HepG2 (cell line): ENCODE data around the gene IFT80. TPM values are rescaled to one million over a fixed set of nuclear protein-coding genes. Genes with fewer than 3 reads are reported as not detected.

Source experiments
- ATAC-seq: fragments of 200-7000 bp; cut with Tn5 transposase; 3 replicates; pipeline ENCODE4 v1.9.1; 2020; ENCODE audit warnings: mild to moderate bottlenecking, moderate library complexity
- BruUV-seq: library from RNA; stranded (reverse); fragments of 400-500 nt; replicated peaks from 2 replicates; lab custom pipeline; 2021; lab: Mats Ljungman, UMichigan
- CTCF ChIA-PET: fragments of 300-600 bp; formaldehyde crosslinking; extraction: SDS; loops from one replicate; lab custom pipeline; 2021; ENCODE audit warnings: low total read pairs, inconsistent platforms, low intra/inter-chr PET ratio; lab: Yijun Ruan, JAX
- POLR2A ChIA-PET: fragments of 350-600 bp; sonication (Branson Sonifier 250); formaldehyde crosslinking; loops from one replicate; lab custom pipeline; 2020; ENCODE audit warnings: antibody characterized with exemption, inconsistent platforms; lab: Yijun Ruan, JAX
- DNase-seq: peaks from one replicate; pipeline ENCODE4 v3.0.0-alpha.2; 2015; ENCODE audit warnings: low spot score
- FAIRE-seq: peaks from 3 replicates; lab custom pipeline; 2011; peaks lifted over from hg19 to GRCh38; lab: Jason Lieb, UNC
- H2AFZ ChIP-seq: one replicate; pipeline ENCODE4 v1.6.1; 2011; ENCODE audit warnings: low read length, inconsistent platforms
- H3K27ac ChIP-seq: fragments of 300-600 bp; 3 replicates; pipeline ENCODE4 v1.8.0; 2011; ENCODE audit warnings: mixed run types, mild to moderate bottlenecking, mixed read lengths, low read length, inconsistent platforms; ENCODE audit not compliant: insufficient read depth; ENCODE audit errors: extremely low read length
- H3K27me3 ChIP-seq, 2 experiments: fragments of 200-600 bp in 1 of 2; 2 replicates in 1 of 2; 3 replicates in 1 of 2; pipeline versions ENCODE4 v1.6.0 to v1.8.0; 2011; ENCODE audit warnings: low read length in 2 of 2, mild to moderate bottlenecking in 2 of 2, moderate library complexity in 2 of 2, inconsistent platforms in 1 of 2; ENCODE audit not compliant: insufficient read depth in 2 of 2, control insufficient read depth in 1 of 2
- H3K36me3 ChIP-seq, 2 experiments: fragments of 200-600 bp in 1 of 2; replicated peaks in 1 of 2; 2 replicates in 1 of 2; 3 replicates in 1 of 2; pipeline versions ENCODE4 v1.5.1 to v1.8.0; 2011; ENCODE audit warnings: low read length in 2 of 2, inconsistent platforms in 1 of 2; ENCODE audit not compliant: insufficient read depth in 2 of 2, control insufficient read depth in 1 of 2
- H3K4me1 ChIP-seq: 2 replicates; pipeline ENCODE4 v1.5.1; 2012; ENCODE audit warnings: low read length, inconsistent platforms; ENCODE audit not compliant: insufficient read depth
- H3K4me2 ChIP-seq: 2 replicates; pipeline ENCODE4 v1.6.0; 2011; ENCODE audit warnings: low read depth, low read length, inconsistent platforms
- H3K4me3 ChIP-seq, 3 experiments: fragments of 200-600 bp in 1 of 3; sonication (generic), shearing (Covaris generic) in 1 of 3; replicated peaks in 1 of 3; 2 replicates each; pipeline ENCODE4 v1.5.1; 2011 to 2016; ENCODE audit warnings: low read length in 3 of 3, inconsistent platforms in 2 of 3, low read depth in 2 of 3, mild to moderate bottlenecking in 2 of 3, control low read depth in 1 of 3, mixed read lengths in 1 of 3; ENCODE audit not compliant: insufficient read depth in 1 of 3
- H3K79me2 ChIP-seq: one replicate; pipeline ENCODE4 v1.6.1; 2011; ENCODE audit warnings: low read length, inconsistent platforms; ENCODE audit not compliant: insufficient read depth
- H3K9ac ChIP-seq: 2 replicates; pipeline ENCODE4 v1.6.0; 2011; ENCODE audit warnings: mild to moderate bottlenecking, low read depth, low read length, inconsistent platforms; ENCODE audit not compliant: insufficient read depth
- H3K9me3 ChIP-seq: 2 replicates; pipeline ENCODE4 v1.5.1; 2012; ENCODE audit warnings: mild to moderate bottlenecking, low read length
- H4K20me1 ChIP-seq: 2 replicates; pipeline ENCODE4 v1.6.0; 2011; ENCODE audit warnings: inconsistent platforms, mild to moderate bottlenecking, low read length, moderate library complexity; ENCODE audit not compliant: insufficient read depth
- ARID2 ChIP-seq: sonication (generic); formaldehyde crosslinking; IDR thresholded peaks from 2 replicates; pipeline ENCODE4 v1.8.1; 2022; ENCODE audit warnings: mild to moderate bottlenecking, missing genetic modification reagents, borderline replicate concordance
- ESRRA ChIP-seq: sonication (generic); formaldehyde crosslinking; IDR thresholded peaks from 2 replicates; pipeline ENCODE4 v1.5.1; 2020; ENCODE audit warnings: mild to moderate bottlenecking, low read depth, missing genetic modification reagents
- HMG20A ChIP-seq: IDR thresholded peaks from 2 replicates; pipeline ENCODE4 v1.6.1; 2016; ENCODE audit warnings: borderline replicate concordance
- MEF2D ChIP-seq: sonication (generic); formaldehyde crosslinking; IDR thresholded peaks from 2 replicates; pipeline ENCODE4 v1.5.1; 2020; ENCODE audit warnings: mild to moderate bottlenecking, missing genetic modification reagents
- YY1 ChIP-seq: IDR thresholded peaks from 2 replicates; pipeline ENCODE4 v1.6.1; 2011; ENCODE audit warnings: low read length, low read depth, moderate library complexity, mild to moderate bottlenecking; ENCODE audit not compliant: insufficient read depth, insufficient replicate concordance
- ZNF10 ChIP-seq: sonication (generic); formaldehyde crosslinking; IDR thresholded peaks from 2 replicates; pipeline ENCODE4 v1.4.0; 2020; ENCODE audit warnings: mild to moderate bottlenecking, low read depth, missing genetic modification reagents, borderline replicate concordance
- ZNF33B ChIP-seq: sonication (generic); formaldehyde crosslinking; IDR thresholded peaks from 2 replicates; pipeline ENCODE4 v1.5.1; 2020; ENCODE audit warnings: mild to moderate bottlenecking, missing genetic modification reagents
- ZNF354B ChIP-seq: sonication (generic); formaldehyde crosslinking; IDR thresholded peaks from 2 replicates; pipeline ENCODE4 v1.8.0; 2022; ENCODE audit warnings: mild to moderate bottlenecking, missing genetic modification reagents
- ZNF660 ChIP-seq: sonication (generic); formaldehyde crosslinking; IDR thresholded peaks from 2 replicates; pipeline ENCODE4 v1.5.1; 2020; ENCODE audit warnings: mild to moderate bottlenecking, low read depth, missing genetic modification reagents, borderline replicate concordance
- ZNF772 ChIP-seq: sonication (generic); formaldehyde crosslinking; IDR thresholded peaks from 2 replicates; pipeline ENCODE4 v1.5.0; 2020; ENCODE audit warnings: mild to moderate bottlenecking, missing genetic modification reagents
- ZNF788 ChIP-seq: sonication (generic); formaldehyde crosslinking; IDR thresholded peaks from 2 replicates; pipeline ENCODE4 v1.5.0; 2020; ENCODE audit warnings: mild to moderate bottlenecking, missing genetic modification reagents, borderline replicate concordance
- ZSCAN21 ChIP-seq: sonication (generic); formaldehyde crosslinking; IDR thresholded peaks from 2 replicates; pipeline ENCODE4 v1.8.0; 2022; ENCODE audit warnings: mild to moderate bottlenecking, missing genetic modification reagents, moderate library complexity, borderline replicate concordance
- WGBS: methylation state at CpG from one replicate; pipeline ENCODE4 v1.1.6; 2017; ENCODE audit warnings: low lambda C conversion rate; 5-methylcytosine and 5-hydroxymethylcytosine counted together
- in situ Hi-C: cut with HindIII; loops from 2 replicates; pipeline ENCODE4 v1.10.0; 2017; ENCODE audit warnings: low pct_unique_long_range_greater_than_20kb; ENCODE audit not compliant: extremely low pct_ligation_motif_present
- intact Hi-C: fragments of 100-400 bp; cut with micrococcal nuclease; formaldehyde crosslinking; loops from one replicate; pipeline ENCODE4 v1.10.0; 2022; ENCODE audit not compliant: unreplicated experiment
- polyA plus RNA-seq, 8 experiments: library from polyadenylated mRNA; depleted of rRNA in 3 of 8; stranded (reverse) in 7 of 8; unstranded in 1 of 8; fragments of >200 nt; fragmentation: Illumina TruSeq in 4 of 8; extraction: Trizol in 4 of 8; gene quantifications; 2 replicates each; pipeline versions ENCODE4 v1.2.1 to v1.2.3, GENCODE V29; 2011 to 2016; ENCODE audit warnings: low read depth in 4 of 8, missing spikeins in 1 of 8, mixed read lengths in 1 of 8; ENCODE audit not compliant: insufficient read depth in 1 of 8
- total RNA-seq, 5 experiments: library from RNA; depleted of rRNA; stranded (reverse); fragments of >200 nt; fragmentation: Illumina TruSeq; extraction: Trizol; gene quantifications; 2 replicates each; pipeline ENCODE4 v1.2.3, GENCODE V29; 2016; ENCODE audit warnings: low read depth in 1 of 5
- TF ChIP-seq, protein P1 (sequence below): sonication (generic); formaldehyde crosslinking; IDR thresholded peaks from 2 replicates; pipeline ENCODE4 v1.4.0; 2020; ENCODE audit warnings: missing genetic modification reagents, borderline replicate concordance
- TF ChIP-seq, protein P2 (sequence below): sonication (generic); formaldehyde crosslinking; IDR thresholded peaks from 2 replicates; pipeline ENCODE4 v1.4.0; 2020; ENCODE audit warnings: mild to moderate bottlenecking, missing genetic modification reagents, borderline replicate concordance
- TF ChIP-seq, protein P3 (sequence below): sonication (generic); formaldehyde crosslinking; IDR thresholded peaks from 2 replicates; pipeline ENCODE4 v1.5.0; 2020; ENCODE audit warnings: missing genetic modification reagents, mild to moderate bottlenecking, borderline replicate concordance

The IFT80 gene
- total and polyA plus RNA-seq, 2 of the 13 experiments (the other 11 are each of a cell fraction or from before 2014, with no cell fraction given): 11.4 to 15.7 TPM

DNA sequence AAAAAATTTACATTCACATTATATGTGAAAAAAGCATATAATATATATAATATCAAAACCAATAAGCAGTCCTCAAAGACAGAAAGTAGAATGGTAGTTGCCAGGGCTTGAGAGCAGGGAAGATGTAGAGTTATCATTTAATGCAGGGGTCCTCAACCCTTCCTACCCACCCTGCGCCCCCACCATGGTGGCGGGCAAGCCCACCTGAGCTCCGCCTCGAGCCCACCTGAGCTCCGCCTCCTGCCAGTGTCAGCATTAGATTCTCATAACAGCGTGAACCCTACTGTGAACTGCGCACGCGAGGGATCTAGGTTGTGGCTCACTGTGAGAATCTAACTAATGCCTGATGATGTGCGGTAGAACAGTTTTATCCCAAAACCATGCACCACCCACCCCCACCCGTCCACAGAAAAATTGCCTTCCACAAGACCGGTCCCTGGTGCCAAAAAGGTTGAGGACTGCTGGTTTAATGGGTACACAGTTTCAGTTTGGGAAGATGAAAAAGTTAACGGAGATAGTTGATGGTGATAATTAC is 47.6 kb upstream of the IFT80 start:
- Histone ChIP-seq H3K9me3 (no peaks in the 10 kb centered on the region), H3K27ac (no peak overlapping the region), H3K4me1 (0 out of 2 replicates have a peak, but pooled peaks cover 11% of the 10 kb centered on the region), H3K4me2 (no peak overlapping the region), H2AFZ (no peak overlapping the region), H3K4me3 (no peak overlapping the region), H4K20me1 (no peaks in the 10 kb centered on the region), H3K79me2 (no peaks in the 10 kb centered on the region), H3K27me3 (no peaks in the 10 kb centered on the region; a peak in 2 of 5 replicates), H3K9ac (no peak overlapping the region), H3K36me3 (no peaks in the 10 kb centered on the region)
- FAIRE-seq (no peak), ATAC-seq (no peak), DNase-seq (no peak)
- in situ Hi-C loops (no loop called here), intact Hi-C loops (no loop called here)
- WGBS: 60% methylated on average over 13 of the region's 13 CpGs
- CTCF ChIA-PET: no interaction called here
- POLR2A ChIA-PET: no interaction called here
- no TSS peak for BruUV-seq
- TF ChIP-seq ZNF660 (CRISPR knock-in tag) (no peak), ZNF33B (CRISPR knock-in tag) (no peak), MEF2D (CRISPR knock-in tag) (no peak), ZNF788 (no peak), ZNF10 (no peak), ZNF354B (CRISPR knock-in tag) (no peak), ARID2 (CRISPR knock-in tag) (no peak), ZNF772 (no peak), HMG20A (CRISPR knock-in tag) (no peak), ZSCAN21 (CRISPR knock-in tag) (no peak), ESRRA (CRISPR knock-in tag) (no peak), YY1 (no peak)
- TF ChIP-seq, protein P1, sequence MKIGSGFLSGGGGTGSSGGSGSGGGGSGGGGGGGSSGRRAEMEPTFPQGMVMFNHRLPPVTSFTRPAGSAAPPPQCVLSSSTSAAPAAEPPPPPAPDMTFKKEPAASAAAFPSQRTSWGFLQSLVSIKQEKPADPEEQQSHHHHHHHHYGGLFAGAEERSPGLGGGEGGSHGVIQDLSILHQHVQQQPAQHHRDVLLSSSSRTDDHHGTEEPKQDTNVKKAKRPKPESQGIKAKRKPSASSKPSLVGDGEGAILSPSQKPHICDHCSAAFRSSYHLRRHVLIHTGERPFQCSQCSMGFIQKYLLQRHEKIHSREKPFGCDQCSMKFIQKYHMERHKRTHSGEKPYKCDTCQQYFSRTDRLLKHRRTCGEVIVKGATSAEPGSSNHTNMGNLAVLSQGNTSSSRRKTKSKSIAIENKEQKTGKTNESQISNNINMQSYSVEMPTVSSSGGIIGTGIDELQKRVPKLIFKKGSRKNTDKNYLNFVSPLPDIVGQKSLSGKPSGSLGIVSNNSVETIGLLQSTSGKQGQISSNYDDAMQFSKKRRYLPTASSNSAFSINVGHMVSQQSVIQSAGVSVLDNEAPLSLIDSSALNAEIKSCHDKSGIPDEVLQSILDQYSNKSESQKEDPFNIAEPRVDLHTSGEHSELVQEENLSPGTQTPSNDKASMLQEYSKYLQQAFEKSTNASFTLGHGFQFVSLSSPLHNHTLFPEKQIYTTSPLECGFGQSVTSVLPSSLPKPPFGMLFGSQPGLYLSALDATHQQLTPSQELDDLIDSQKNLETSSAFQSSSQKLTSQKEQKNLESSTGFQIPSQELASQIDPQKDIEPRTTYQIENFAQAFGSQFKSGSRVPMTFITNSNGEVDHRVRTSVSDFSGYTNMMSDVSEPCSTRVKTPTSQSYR: no peak
- TF ChIP-seq, protein P2, sequence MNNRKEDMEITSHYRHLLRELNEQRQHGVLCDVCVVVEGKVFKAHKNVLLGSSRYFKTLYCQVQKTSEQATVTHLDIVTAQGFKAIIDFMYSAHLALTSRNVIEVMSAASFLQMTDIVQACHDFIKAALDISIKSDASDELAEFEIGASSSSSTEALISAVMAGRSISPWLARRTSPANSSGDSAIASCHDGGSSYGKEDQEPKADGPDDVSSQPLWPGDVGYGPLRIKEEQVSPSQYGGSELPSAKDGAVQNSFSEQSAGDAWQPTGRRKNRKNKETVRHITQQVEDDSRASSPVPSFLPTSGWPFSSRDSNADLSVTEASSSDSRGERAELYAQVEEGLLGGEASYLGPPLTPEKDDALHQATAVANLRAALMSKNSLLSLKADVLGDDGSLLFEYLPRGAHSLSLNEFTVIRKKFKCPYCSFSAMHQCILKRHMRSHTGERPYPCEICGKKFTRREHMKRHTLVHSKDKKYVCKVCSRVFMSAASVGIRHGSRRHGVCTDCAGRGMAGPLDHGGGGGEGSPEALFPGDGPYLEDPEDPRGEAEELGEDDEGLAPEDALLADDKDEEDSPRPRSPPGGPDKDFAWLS (CRISPR knock-in tag): no peak
- TF ChIP-seq, protein P3, sequence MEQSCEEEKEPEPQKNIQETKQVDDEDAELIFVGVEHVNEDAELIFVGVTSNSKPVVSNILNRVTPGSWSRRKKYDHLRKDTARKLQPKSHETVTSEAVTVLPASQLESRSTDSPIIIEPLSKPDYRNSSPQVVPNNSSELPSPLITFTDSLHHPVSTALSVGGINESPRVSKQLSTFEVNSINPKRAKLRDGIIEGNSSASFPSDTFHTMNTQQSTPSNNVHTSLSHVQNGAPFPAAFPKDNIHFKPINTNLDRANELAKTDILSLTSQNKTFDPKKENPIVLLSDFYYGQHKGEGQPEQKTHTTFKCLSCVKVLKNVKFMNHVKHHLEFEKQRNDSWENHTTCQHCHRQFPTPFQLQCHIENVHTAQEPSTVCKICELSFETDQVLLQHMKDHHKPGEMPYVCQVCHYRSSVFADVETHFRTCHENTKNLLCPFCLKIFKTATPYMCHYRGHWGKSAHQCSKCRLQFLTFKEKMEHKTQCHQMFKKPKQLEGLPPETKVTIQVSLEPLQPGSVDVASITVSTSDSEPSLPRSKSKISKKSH (CRISPR knock-in tag): no peak
